WTC11 (cell line): Measurements from ENCODE around the gene CD164L2. TPM values are rescaled to one million over a fixed set of nuclear protein-coding genes. Genes with fewer than 3 reads are reported as not detected.

ENCODE experiments used
- ATAC-seq: fragments of 200-7000 bp; cut with Tn5 transposase; 2 replicates; pipeline ENCODE4 v1.10.0; 2021; ENCODE audit warnings: mild to moderate bottlenecking, moderate library complexity
- CTCF ChIA-PET: fragments of 300-600 bp; sonication (Branson Sonifier 250); formaldehyde crosslinking; loops from one replicate; lab custom pipeline; 2021; ENCODE audit warnings: antibody characterized with exemption; lab: Charles Lee
- POLR2A ChIA-PET: fragments of 350-600 bp; sonication (Branson Sonifier 250); formaldehyde crosslinking; loops from one replicate; lab custom pipeline; 2021; ENCODE audit warnings: antibody characterized with exemption; lab: Charles Lee
- DNase-seq: peaks from one replicate; pipeline ENCODE4 v3.0.0; 2021; ENCODE audit warnings: low spot score
- H3K27ac Mint-ChIP-seq: 2 replicates; pipeline ENCODE4 v1.8.0; 2021; ENCODE audit warnings: mixed read lengths
- H3K27me3 Mint-ChIP-seq: 2 replicates; pipeline ENCODE4 v1.8.0; 2021; ENCODE audit warnings: low read depth, mild to moderate bottlenecking, moderate library complexity, mixed read lengths
- H3K36me3 Mint-ChIP-seq: 2 replicates; pipeline ENCODE4 v1.8.0; 2021; ENCODE audit warnings: mixed read lengths
- H3K4me1 Mint-ChIP-seq: 2 replicates; pipeline ENCODE4 v1.8.0; 2022; ENCODE audit warnings: mixed read lengths
- H3K4me3 Mint-ChIP-seq: 2 replicates; pipeline ENCODE4 v1.8.0; 2021; ENCODE audit warnings: mild to moderate bottlenecking, moderate library complexity, mixed read lengths
- H3K9me3 Mint-ChIP-seq: 2 replicates; pipeline ENCODE4 v1.8.0; 2021; ENCODE audit warnings: mixed read lengths
- AR ChIP-seq: fragments of 250-450 bp; sonication (Bioruptor Pico); IDR thresholded peaks from 2 replicates; pipeline ENCODE4 v1.9.0; 2021; ENCODE audit warnings: mild to moderate bottlenecking
- CREB1 ChIP-seq: sonication (generic); formaldehyde crosslinking; IDR thresholded peaks from 2 replicates; pipeline ENCODE4 v1.8.0; 2023; ENCODE audit warnings: mild to moderate bottlenecking, missing genetic modification reagents
- E2F1 ChIP-seq: sonication (generic); formaldehyde crosslinking; IDR thresholded peaks from 2 replicates; pipeline ENCODE4 v1.8.0; 2022; ENCODE audit warnings: mild to moderate bottlenecking, missing genetic modification reagents
- MAX ChIP-seq: sonication (generic); formaldehyde crosslinking; IDR thresholded peaks from 2 replicates; pipeline ENCODE4 v1.8.0; 2022; ENCODE audit warnings: mild to moderate bottlenecking, missing genetic modification reagents
- OVOL2 ChIP-seq: fragments of 250-450 bp; sonication (Bioruptor Pico); IDR thresholded peaks from 2 replicates; pipeline ENCODE4 v1.9.0; 2021; ENCODE audit warnings: mild to moderate bottlenecking, borderline replicate concordance
- PRRX2 ChIP-seq: fragments of 250-450 bp; sonication (Bioruptor Pico); IDR thresholded peaks from 2 replicates; pipeline ENCODE4 v1.8.0; 2021; ENCODE audit warnings: mild to moderate bottlenecking
- SMAD3 ChIP-seq: sonication (generic); formaldehyde crosslinking; IDR thresholded peaks from 2 replicates; pipeline ENCODE4 v1.8.0; 2022; ENCODE audit warnings: missing genetic modification reagents, mild to moderate bottlenecking, borderline replicate concordance
- SP1 ChIP-seq: sonication (generic); formaldehyde crosslinking; conservative IDR thresholded peaks from 2 replicates; pipeline ENCODE4 v1.8.1; 2022; ENCODE audit warnings: missing genetic modification reagents
- ZNF121 ChIP-seq: sonication (generic); formaldehyde crosslinking; IDR thresholded peaks from 2 replicates; pipeline ENCODE4 v1.8.0; 2023; ENCODE audit warnings: missing genetic modification reagents
- ZNF425 ChIP-seq: fragments of 250-450 bp; sonication (Bioruptor Pico); conservative IDR thresholded peaks from 2 replicates; pipeline ENCODE4 v1.9.0; 2021; ENCODE audit warnings: mild to moderate bottlenecking
- total RNA-seq: library from RNA; stranded (reverse); gene quantifications from 3 replicates; pipeline ENCODE4 v1.2.3, GENCODE V29; 2021
- TF ChIP-seq, protein P1 (sequence below): sonication (generic); formaldehyde crosslinking; IDR thresholded peaks from 2 replicates; pipeline ENCODE4 v1.8.0; 2023; ENCODE audit warnings: missing genetic modification reagents, mild to moderate bottlenecking, borderline replicate concordance

The CD164L2 gene
- total RNA-seq, 1 experiment from 2014 or later, result 5.5 TPM

- no peak for ATAC-seq
- Mint-ChIP-seq H3K27ac (no peak overlapping the region), H3K9me3 (no peaks in the 10 kb centered on the region), H3K36me3 (peaks cover 9% of the 10 kb centered on the region; the same call in 1 of the 2 replicates), H3K4me1 (peaks cover 35% of the 10 kb centered on the region), H3K4me3 (no peak overlapping the region), H3K27me3 (peaks cover 12% of the 10 kb centered on the region)
- peak; percentile 74; the same call in 1 of the 2 replicates for TF ChIP-seq ZNF121
- TF ChIP-seq ZNF425 (CRISPR knock-in tag), result no peak
- ChIA-PET CTCF (interaction anchor here (1.0 to 3.3 kb wide), 3 partner anchors 11 to 50 kb away, joined by 4 to 13 read pairs (median 5); no protein-coding TSS in a partner anchor), POLR2A (no interaction called here)
- DNase-seq, result no peak
Observed at GRCh38 chr1:27346357-27346756, 36.8 kb downstream of the CD164L2 start.

- Mint-ChIP-seq H3K36me3 (peaks cover 9% of the 10 kb centered on the region; the same call in 1 of the 2 replicates), H3K4me3 (no peak overlapping the region), H3K4me1 (peaks cover 40% of the 10 kb centered on the region), H3K27ac (no peak overlapping the region), H3K27me3 (peaks cover 7% of the 10 kb centered on the region), H3K9me3 (no peaks in the 10 kb centered on the region)
- ATAC-seq, result no peak
- POLR2A ChIA-PET, result interaction anchor here (1.0 to 1.1 kb wide), 2 partner anchors 12 to 13 kb away, joined by 3 read pairs; no protein-coding TSS in a partner anchor
- CTCF ChIA-PET, result interaction anchor here (1.1 to 3.3 kb wide), 4 partner anchors 12 to 44 kb away, joined by 4 to 13 read pairs (median 6); no protein-coding TSS in a partner anchor
- no peak for DNase-seq
- no peak for TF ChIP-seq E2F1 (CRISPR knock-in tag)
- TF ChIP-seq AR (CRISPR knock-in tag), result no peak
- no peak for TF ChIP-seq SMAD3
- no peak for TF ChIP-seq SP1 (CRISPR knock-in tag)
- TF ChIP-seq OVOL2 (CRISPR knock-in tag), result no peak
- TF ChIP-seq MAX (CRISPR knock-in tag), result no peak
- TF ChIP-seq PRRX2, result no peak
- TF ChIP-seq CREB1, result no peak
- TF ChIP-seq, protein P1, sequence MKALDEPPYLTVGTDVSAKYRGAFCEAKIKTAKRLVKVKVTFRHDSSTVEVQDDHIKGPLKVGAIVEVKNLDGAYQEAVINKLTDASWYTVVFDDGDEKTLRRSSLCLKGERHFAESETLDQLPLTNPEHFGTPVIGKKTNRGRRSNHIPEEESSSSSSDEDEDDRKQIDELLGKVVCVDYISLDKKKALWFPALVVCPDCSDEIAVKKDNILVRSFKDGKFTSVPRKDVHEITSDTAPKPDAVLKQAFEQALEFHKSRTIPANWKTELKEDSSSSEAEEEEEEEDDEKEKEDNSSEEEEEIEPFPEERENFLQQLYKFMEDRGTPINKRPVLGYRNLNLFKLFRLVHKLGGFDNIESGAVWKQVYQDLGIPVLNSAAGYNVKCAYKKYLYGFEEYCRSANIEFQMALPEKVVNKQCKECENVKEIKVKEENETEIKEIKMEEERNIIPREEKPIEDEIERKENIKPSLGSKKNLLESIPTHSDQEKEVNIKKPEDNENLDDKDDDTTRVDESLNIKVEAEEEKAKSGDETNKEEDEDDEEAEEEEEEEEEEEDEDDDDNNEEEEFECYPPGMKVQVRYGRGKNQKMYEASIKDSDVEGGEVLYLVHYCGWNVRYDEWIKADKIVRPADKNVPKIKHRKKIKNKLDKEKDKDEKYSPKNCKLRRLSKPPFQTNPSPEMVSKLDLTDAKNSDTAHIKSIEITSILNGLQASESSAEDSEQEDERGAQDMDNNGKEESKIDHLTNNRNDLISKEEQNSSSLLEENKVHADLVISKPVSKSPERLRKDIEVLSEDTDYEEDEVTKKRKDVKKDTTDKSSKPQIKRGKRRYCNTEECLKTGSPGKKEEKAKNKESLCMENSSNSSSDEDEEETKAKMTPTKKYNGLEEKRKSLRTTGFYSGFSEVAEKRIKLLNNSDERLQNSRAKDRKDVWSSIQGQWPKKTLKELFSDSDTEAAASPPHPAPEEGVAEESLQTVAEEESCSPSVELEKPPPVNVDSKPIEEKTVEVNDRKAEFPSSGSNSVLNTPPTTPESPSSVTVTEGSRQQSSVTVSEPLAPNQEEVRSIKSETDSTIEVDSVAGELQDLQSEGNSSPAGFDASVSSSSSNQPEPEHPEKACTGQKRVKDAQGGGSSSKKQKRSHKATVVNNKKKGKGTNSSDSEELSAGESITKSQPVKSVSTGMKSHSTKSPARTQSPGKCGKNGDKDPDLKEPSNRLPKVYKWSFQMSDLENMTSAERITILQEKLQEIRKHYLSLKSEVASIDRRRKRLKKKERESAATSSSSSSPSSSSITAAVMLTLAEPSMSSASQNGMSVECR, result no peak
Observed at GRCh38 chr1:27345272-27345671, 37.9 kb downstream of the CD164L2 start.
